Endodermal cell (in vitro differentiated cells): ENCODE results near the gene ADGRD1. TPM values are rescaled to one million over a fixed set of nuclear protein-coding genes. Genes with fewer than 3 reads are reported as not detected.

Experiments used
- DNase-seq: peaks from one replicate; pipeline ENCODE4 v3.0.0-alpha.2; 2017
- H3K27ac ChIP-seq: 2 replicates; pipeline ENCODE4 v1.5.1; 2013; ENCODE audit warnings: mild to moderate bottlenecking, low read depth, low read length, moderate library complexity
- H3K27me3 ChIP-seq: 2 replicates; pipeline ENCODE4 v1.6.1; 2013; ENCODE audit warnings: mild to moderate bottlenecking, low read length, moderate library complexity; ENCODE audit not compliant: insufficient read depth, control insufficient read depth, poor library complexity, severe bottlenecking
- H3K36me3 ChIP-seq: 2 replicates; pipeline ENCODE4 v1.7.0; 2013; ENCODE audit warnings: mild to moderate bottlenecking, low read length, moderate library complexity; ENCODE audit not compliant: control insufficient read depth, insufficient read depth
- H3K4me1 ChIP-seq: one replicate; pipeline ENCODE4 v1.7.0; 2013; ENCODE audit warnings: low read length; ENCODE audit not compliant: control insufficient read depth, insufficient read depth
- H3K4me3 ChIP-seq: 2 replicates; pipeline ENCODE4 v1.5.1; 2013; ENCODE audit warnings: mild to moderate bottlenecking, low read length, moderate library complexity
- H3K9ac ChIP-seq: 2 replicates; pipeline ENCODE4 v1.6.1; 2013; ENCODE audit warnings: mild to moderate bottlenecking, low read length, moderate library complexity; ENCODE audit not compliant: poor library complexity, severe bottlenecking; ENCODE audit errors: extremely low read depth
- H3K9me3 ChIP-seq: 2 replicates; pipeline ENCODE4 v1.6.1; 2013; ENCODE audit warnings: mild to moderate bottlenecking, low read length, moderate library complexity; ENCODE audit not compliant: control insufficient read depth
- H3K27ac Mint-ChIP-seq: 2 replicates; pipeline ENCODE4 v1.8.0; 2020; ENCODE audit warnings: mixed read lengths
- H3K27me3 Mint-ChIP-seq: 2 replicates; pipeline ENCODE4 v1.8.0; 2021; ENCODE audit warnings: mild to moderate bottlenecking, mixed read lengths; ENCODE audit not compliant: insufficient read depth
- H3K36me3 Mint-ChIP-seq: 2 replicates; pipeline ENCODE4 v1.8.0; 2020; ENCODE audit warnings: low read depth, mixed read lengths
- H3K4me1 Mint-ChIP-seq: 2 replicates; pipeline ENCODE4 v1.8.0; 2020; ENCODE audit warnings: mixed read lengths
- H3K4me3 Mint-ChIP-seq: 2 replicates; pipeline ENCODE4 v1.8.0; 2020; ENCODE audit warnings: mild to moderate bottlenecking, moderate library complexity, mixed read lengths
- H3K9me3 Mint-ChIP-seq: 2 replicates; pipeline ENCODE4 v1.8.0; 2020; ENCODE audit warnings: mild to moderate bottlenecking, mixed read lengths
- WGBS, 2 experiments: methylation state at CpG; one replicate each; pipeline versions ENCODE4 v1.1.5 to v1.1.7; 2013; ENCODE audit warnings: missing lambda C conversion rate in 2 of 2, mixed read lengths in 1 of 2; ENCODE audit not compliant: insufficient coverage in 1 of 2, insufficient read length in 1 of 2; 5-methylcytosine and 5-hydroxymethylcytosine counted together
- total RNA-seq, 2 donors: library from RNA; stranded (reverse); fragmentation: NEBNext Ultra II Directional in 1 of 2; extraction: Animal tissue kit (Norgen Biotek cat#: 25700) in 1 of 2; gene quantifications; 2 replicates in 1 of 2; 3 replicates in 1 of 2; pipeline ENCODE4 v1.2.1, GENCODE V29; 2021
- TF ChIP-seq, protein P1 (sequence below): fragments of 200-600 bp; sonication (generic); conservative IDR thresholded peaks from 2 replicates; pipeline ENCODE4 v1.5.0; 2021; ENCODE audit warnings: antibody characterized with exemption, mild to moderate bottlenecking

ADGRD1 gene
- total RNA-seq, 2 donors from 2014 or later = 1.3 to 2.9 TPM

- no peaks in the 10 kb centered on the region for H3K4me1 ChIP-seq
- 88 to 89% methylated on average over 22 to 23 of the region's 23 CpGs for WGBS, 2 experiments
- Mint-ChIP-seq H3K36me3 (no peaks in the 10 kb centered on the region), H3K4me3 (no peak overlapping the region), H3K9me3 (no peaks in the 10 kb centered on the region), H3K27me3 (no peaks in the 10 kb centered on the region), H3K27ac (no peak overlapping the region), H3K4me1 (no peaks in the 10 kb centered on the region)
- no peak overlapping the region for H3K27ac ChIP-seq
- no peaks in the 10 kb centered on the region for H3K9me3 ChIP-seq
- H3K4me3 ChIP-seq = no peak overlapping the region
- no peak for DNase-seq
- no peaks in the 10 kb centered on the region for H3K27me3 ChIP-seq
- H3K9ac ChIP-seq = no peak overlapping the region
- TF ChIP-seq, protein P1, sequence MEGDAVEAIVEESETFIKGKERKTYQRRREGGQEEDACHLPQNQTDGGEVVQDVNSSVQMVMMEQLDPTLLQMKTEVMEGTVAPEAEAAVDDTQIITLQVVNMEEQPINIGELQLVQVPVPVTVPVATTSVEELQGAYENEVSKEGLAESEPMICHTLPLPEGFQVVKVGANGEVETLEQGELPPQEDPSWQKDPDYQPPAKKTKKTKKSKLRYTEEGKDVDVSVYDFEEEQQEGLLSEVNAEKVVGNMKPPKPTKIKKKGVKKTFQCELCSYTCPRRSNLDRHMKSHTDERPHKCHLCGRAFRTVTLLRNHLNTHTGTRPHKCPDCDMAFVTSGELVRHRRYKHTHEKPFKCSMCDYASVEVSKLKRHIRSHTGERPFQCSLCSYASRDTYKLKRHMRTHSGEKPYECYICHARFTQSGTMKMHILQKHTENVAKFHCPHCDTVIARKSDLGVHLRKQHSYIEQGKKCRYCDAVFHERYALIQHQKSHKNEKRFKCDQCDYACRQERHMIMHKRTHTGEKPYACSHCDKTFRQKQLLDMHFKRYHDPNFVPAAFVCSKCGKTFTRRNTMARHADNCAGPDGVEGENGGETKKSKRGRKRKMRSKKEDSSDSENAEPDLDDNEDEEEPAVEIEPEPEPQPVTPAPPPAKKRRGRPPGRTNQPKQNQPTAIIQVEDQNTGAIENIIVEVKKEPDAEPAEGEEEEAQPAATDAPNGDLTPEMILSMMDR = no peak
- no peaks in the 10 kb centered on the region for H3K36me3 ChIP-seq
These were observed 72.4 kb downstream of the ADGRD1 start for GRCh38 chr12:131025939-131026702.

DNA sequence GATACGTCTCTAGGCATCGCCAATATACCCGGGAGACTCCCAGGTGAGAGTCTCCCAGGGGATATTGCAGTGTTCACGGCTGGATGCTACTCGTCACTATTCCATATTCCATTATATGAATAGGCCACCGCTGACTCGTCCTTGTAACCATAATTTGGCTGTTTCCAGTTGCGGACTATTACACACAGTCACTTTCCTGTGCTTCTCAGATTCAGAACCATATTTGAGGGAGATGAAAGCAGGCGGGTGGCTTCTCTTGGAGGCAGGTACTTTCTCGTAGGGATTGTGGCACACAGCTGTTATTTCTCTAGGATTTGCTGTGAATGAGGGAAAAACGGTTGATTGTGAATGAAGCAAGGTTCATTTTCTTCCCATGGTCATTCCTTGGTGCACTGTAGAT is 73.0 kb downstream of the ADGRD1 start:
- H3K9ac ChIP-seq = no peak overlapping the region
- no peak for DNase-seq
- Mint-ChIP-seq H3K4me3 (no peak overlapping the region), H3K27me3 (no peaks in the 10 kb centered on the region), H3K4me1 (no peaks in the 10 kb centered on the region), H3K36me3 (no peaks in the 10 kb centered on the region), H3K9me3 (no peaks in the 10 kb centered on the region), H3K27ac (no peak overlapping the region)
- H3K27ac ChIP-seq = peak overlapping the region; percentile 68
- TF ChIP-seq, protein P1 = no peak
- 85 to 86% methylated on average over 10 to 11 of the region's 11 CpGs for whole genome bisulfite sequencing, 2 experiments
- H3K4me1 ChIP-seq = no peaks in the 10 kb centered on the region
- no peaks in the 10 kb centered on the region for H3K27me3 ChIP-seq
- H3K36me3 ChIP-seq = no peaks in the 10 kb centered on the region
- no peak overlapping the region for H3K4me3 ChIP-seq
- no peaks in the 10 kb centered on the region for H3K9me3 ChIP-seq

- no peak for DNase-seq
- Histone ChIP-seq H3K27me3 (no peaks in the 10 kb centered on the region), H3K27ac (peak overlapping the region; percentile 68), H3K9me3 (no peaks in the 10 kb centered on the region), H3K36me3 (no peaks in the 10 kb centered on the region), H3K4me3 (no peak overlapping the region), H3K9ac (no peak overlapping the region), H3K4me1 (no peaks in the 10 kb centered on the region)
- Mint-ChIP-seq H3K4me1 (no peaks in the 10 kb centered on the region), H3K9me3 (no peaks in the 10 kb centered on the region), H3K4me3 (no peak overlapping the region), H3K27me3 (no peaks in the 10 kb centered on the region), H3K27ac (no peak overlapping the region), H3K36me3 (no peaks in the 10 kb centered on the region)
- 83 to 91% methylated on average over 8 to 9 of the region's 9 CpGs for WGBS, 2 experiments
- TF ChIP-seq, protein P1 = no peak
These were observed 73.6 kb downstream of the ADGRD1 start for GRCh38 chr12:131027264-131027663.
